Measurements from ENCODE around the gene IL1F10.

DNA sequence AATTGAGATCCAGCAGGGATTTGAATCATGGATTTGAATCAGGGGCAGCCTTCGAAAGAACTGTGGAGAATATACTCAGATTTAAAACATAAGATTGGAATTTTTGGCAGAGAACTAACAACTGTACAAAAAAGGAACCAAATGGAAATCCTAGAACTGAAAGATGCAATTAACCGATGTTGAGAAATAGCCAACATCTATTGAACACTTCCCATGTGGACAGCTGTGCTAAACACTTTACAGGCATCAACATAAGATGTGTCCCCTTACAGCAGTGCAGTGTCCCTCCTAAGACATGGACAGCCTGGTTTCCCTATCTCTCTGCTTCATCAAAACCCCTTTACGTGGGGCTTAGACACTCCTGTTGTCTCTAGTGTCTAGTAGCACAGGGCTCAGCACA, 56.0 kb downstream of the IL1F10 start:
- TF ChIP-seq, protein P1, sequence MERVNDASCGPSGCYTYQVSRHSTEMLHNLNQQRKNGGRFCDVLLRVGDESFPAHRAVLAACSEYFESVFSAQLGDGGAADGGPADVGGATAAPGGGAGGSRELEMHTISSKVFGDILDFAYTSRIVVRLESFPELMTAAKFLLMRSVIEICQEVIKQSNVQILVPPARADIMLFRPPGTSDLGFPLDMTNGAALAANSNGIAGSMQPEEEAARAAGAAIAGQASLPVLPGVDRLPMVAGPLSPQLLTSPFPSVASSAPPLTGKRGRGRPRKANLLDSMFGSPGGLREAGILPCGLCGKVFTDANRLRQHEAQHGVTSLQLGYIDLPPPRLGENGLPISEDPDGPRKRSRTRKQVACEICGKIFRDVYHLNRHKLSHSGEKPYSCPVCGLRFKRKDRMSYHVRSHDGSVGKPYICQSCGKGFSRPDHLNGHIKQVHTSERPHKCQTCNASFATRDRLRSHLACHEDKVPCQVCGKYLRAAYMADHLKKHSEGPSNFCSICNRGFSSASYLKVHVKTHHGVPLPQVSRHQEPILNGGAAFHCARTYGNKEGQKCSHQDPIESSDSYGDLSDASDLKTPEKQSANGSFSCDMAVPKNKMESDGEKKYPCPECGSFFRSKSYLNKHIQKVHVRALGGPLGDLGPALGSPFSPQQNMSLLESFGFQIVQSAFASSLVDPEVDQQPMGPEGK (CRISPR knock-in tag; IDR thresholded peaks at IDR 0.05; ENCODE audit: borderline replicate concordance): no peak
- TF ChIP-seq RARB (CRISPR knock-in tag; IDR thresholded peaks at IDR 0.05) (no peak), ZC3H10 (CRISPR knock-in tag; IDR thresholded peaks at IDR 0.05) (no peak), ARNTL (CRISPR knock-in tag; IDR thresholded peaks at IDR 0.05; ENCODE audit: borderline replicate concordance, low read depth) (no peak), ZFP3 (CRISPR knock-in tag; IDR thresholded peaks at IDR 0.05) (no peak)
- TF ChIP-seq, protein P2, sequence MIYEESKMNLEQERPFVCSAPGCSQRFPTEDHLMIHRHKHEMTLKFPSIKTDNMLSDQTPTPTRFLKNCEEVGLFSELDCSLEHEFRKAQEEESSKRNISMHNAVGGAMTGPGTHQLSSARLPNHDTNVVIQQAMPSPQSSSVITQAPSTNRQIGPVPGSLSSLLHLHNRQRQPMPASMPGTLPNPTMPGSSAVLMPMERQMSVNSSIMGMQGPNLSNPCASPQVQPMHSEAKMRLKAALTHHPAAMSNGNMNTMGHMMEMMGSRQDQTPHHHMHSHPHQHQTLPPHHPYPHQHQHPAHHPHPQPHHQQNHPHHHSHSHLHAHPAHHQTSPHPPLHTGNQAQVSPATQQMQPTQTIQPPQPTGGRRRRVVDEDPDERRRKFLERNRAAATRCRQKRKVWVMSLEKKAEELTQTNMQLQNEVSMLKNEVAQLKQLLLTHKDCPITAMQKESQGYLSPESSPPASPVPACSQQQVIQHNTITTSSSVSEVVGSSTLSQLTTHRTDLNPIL (CRISPR knock-in tag; IDR thresholded peaks at IDR 0.05; ENCODE audit: low read depth): no peak

Measured in SK-N-SH treated with all-trans-retinoic acid at 6 μM for 48 hours (cell line).